Choroid plexus epithelial cell (primary cell): ENCODE results near the gene DGCR6L.
"Not testable (repeated sequence)": the region's sequence is repeated elsewhere in the genome, so short reads cannot be mapped to it uniquely, and the experiment has no call there.

ENCODE experiments used
- DNase-seq: peaks from one replicate; pipeline ENCODE4 v3.0.0-alpha.2; 2010; ENCODE audit warnings: low read depth
- H3K4me3 ChIP-seq: 2 replicates; pipeline ENCODE4 v1.5.1; 2011; ENCODE audit warnings: low read depth, mild to moderate bottlenecking, control low read depth, low read length, moderate library complexity
- CTCF ChIP-seq: conservative IDR thresholded peaks from 2 replicates; pipeline ENCODE4 v1.5.1; 2011; ENCODE audit warnings: low read depth, mild to moderate bottlenecking, control low read depth, inconsistent platforms, low read length, moderate library complexity

DGCR6L gene

DNA sequence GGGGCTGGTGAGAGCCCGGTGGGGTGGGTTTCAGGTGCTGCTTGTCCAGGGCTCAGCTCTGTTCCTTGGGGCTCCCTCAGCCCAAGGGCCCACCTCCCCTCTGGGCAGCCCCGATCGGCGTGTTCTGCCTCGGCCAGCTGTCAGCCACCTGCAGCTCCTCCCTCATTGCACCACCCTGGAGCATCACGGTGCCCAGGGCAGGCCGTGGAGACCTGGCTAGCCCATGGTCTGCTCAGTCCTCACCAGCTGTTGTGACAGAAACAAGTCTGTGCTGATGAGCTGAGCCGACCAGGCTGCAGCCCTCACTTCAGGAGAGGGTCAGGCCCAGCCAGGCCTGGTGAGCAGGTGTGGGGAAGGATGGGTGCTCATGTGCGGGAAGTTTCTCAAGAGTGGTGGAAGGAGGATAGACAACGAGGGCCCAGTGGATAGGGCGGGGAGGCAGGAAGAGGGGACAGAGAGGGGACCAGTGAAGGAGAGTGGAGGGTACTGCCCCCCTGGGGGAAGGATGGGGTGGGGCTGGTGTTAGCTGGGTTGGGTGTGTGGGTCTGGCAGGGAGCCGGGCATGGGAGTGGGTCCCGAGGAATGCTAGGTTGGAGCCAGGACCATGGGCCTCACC, 35.3 kb downstream of the DGCR6L start:
- no peak for TF ChIP-seq CTCF
- DNase-seq = no peak
- no peak overlapping the region for H3K4me3 ChIP-seq

DNA sequence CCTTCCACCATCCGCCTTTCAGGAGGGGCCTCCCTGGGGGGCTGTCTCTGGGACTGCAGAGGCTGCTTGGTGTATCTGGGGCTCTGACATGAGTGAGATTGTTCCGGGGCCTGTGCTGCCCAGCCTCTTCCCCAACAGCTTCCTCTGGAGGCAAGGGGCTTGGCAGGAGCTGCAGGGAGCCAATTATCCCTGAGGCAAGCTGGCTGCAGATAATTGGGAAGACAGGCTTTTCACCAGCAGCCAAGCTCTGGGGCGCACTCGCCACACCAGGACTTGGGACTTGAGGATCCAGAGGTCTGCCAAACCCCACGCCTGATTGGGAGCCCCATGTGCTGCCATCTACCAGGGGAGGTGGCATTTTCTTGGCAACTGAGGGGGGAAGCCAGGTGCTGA, 36.2 kb downstream of the DGCR6L start:
- no peak for TF ChIP-seq CTCF
- no peak for DNase-seq
- H3K4me3 ChIP-seq = no peak overlapping the region

DNA sequence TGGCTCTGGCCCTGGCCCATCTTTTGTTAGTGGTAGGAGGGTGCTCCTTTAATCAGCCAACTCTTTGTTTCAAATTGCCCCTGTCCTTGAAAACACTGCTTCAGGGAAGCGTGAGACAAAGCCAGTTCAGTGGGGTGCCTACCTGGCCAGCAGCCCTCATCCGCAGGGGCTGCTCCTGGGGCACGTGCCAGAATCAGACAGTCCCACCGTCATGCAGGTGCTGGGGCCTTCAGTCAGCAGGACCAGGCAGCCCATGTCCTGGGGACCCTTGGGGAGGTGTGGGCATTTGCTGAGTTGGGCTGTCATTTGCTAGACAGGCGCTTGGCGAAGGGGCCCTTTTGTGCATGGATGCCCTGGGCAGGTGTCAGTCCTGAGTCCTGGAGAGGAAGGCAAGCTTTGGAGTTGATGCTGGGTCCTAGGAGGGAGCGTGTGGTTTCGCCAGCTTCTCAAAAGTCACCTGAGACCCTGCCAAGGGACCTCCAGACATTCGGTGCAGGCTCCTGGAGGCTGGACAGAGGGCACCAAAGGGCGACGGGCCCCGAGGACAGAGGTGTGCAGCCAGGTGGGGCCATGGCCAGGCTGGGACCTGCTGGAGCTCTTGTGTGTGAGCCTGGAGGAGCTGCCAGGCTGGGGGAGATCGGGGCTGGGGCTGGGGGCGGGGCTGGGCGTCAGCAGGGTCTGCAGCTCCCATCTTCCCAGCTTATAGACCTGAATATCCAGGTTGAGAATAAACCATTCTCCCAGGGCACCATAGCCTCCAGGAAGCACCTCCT, 36.8 kb downstream of the DGCR6L start:
- no peak overlapping the region for H3K4me3 ChIP-seq
- TF ChIP-seq CTCF = no peak
- DNase-seq = no peak

- no peak overlapping the region for H3K4me3 ChIP-seq
Observed at GRCh38 chr22:20281891-20282290, 38.0 kb downstream of the DGCR6L start.

GRCh38 chr22:20281473-20281872, 38.4 kb downstream of the DGCR6L start:
- DNase-seq, H3K4me3 ChIP-seq: not testable (repeated sequence)

More at GRCh38 chr22:20281891-20282290, 38.0 kb downstream of the DGCR6L start:
- TF ChIP-seq CTCF = no peak
- DNase-seq = no peak

DNA sequence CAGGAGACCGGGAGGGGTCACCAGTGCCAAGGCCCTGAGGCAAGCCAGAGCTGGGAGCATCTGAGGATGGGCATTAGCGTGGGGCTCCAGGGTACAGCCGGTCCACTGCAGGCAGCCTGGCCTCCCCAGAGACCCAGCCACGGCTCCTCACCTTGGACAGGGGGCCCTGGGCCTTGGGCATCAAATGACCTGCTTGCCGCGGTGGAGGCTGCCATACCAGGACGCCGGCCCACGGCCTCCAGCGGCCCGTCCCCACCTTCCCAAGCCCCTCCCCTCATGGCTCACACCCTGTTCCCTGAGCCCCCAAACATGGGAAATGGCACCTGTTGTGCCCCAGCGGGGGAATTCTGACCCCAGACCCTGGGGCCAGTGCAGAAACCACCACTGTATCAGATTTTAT, 39.0 kb downstream of the DGCR6L start:
- DNase-seq = no peak
- TF ChIP-seq CTCF = no peak
- no peak overlapping the region for H3K4me3 ChIP-seq

- H3K4me3 ChIP-seq = not testable (repeated sequence)
Observed at GRCh38 chr22:20280163-20280562, 39.7 kb downstream of the DGCR6L start.

DNA sequence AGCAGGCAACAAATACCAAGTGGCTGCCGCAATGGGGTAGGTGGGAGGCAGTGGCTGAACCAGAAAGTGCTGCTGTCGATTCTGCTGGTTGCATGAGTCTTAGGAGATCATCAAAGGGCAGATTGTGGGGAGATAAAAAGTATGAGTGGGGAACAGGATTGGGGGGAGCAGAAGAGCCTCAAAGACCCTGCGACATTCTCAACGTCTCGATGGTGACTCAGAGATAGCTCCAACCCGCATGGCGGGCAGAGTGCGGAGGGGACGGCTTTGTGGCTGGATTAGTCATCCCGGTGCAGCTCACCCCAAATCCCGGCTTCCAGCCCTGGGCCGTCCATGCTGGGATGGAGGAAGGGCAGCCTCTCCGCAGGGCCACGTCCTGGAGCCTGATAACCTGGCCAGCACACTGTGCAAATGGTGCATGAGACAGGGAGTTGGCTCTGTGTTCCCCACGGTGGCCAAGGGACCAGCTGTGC, 40.2 kb downstream of the DGCR6L start:
- no peak overlapping the region for H3K4me3 ChIP-seq
- peak; percentile 33 for DNase-seq
- TF ChIP-seq CTCF = no peak

More at GRCh38 chr22:20280163-20280562, 39.7 kb downstream of the DGCR6L start:
- not testable (repeated sequence) for DNase-seq

GRCh38 chr22:20278726-20279490, 41.0 kb downstream of the DGCR6L start:
- H3K4me3 ChIP-seq, DNase-seq: not testable (repeated sequence)

DNA sequence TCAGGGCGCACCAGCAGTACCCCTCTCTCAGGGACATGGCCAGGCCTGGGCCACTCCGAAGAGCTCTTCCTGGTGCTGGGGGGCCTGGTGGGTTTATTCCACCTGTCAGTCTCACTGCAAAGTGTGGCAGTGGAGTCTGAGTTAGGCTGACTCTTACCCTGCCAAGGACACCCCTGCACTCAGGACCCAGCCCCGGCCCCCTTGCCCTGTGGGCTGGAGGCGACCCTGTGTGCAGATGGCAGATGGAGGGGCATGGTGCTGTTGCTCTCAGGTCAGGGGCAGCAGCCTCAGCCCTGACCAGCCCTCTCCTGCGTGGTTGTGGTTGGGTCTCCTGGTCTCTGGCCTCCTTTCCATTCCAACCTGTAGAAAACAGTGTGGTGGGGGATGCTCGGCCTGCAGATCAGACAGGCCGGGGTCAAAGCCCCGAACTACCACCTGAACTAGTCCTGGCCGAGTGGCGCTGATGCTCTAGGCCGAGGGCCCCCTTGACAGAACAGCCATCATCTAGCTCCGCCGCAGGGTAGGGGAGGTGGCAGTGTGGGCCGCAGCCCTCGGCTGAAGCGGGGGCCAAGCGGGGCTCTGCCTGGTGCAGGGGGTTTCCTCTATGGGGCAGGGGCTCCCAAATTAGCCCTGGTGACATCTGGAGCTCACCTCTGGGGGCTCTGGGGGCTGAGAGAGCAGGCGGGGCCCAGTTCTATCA, 41.8 kb downstream of the DGCR6L start:
- H3K4me3 ChIP-seq, DNase-seq: not testable (repeated sequence)
